ENCODE measurements around the gene OGA. TPM values are rescaled to one million over a fixed set of nuclear protein-coding genes. Genes with fewer than 3 reads are reported as not detected.

Gene OGA
- total RNA-seq, 1 donor from 2014 or later, result 125 TPM

DNA sequence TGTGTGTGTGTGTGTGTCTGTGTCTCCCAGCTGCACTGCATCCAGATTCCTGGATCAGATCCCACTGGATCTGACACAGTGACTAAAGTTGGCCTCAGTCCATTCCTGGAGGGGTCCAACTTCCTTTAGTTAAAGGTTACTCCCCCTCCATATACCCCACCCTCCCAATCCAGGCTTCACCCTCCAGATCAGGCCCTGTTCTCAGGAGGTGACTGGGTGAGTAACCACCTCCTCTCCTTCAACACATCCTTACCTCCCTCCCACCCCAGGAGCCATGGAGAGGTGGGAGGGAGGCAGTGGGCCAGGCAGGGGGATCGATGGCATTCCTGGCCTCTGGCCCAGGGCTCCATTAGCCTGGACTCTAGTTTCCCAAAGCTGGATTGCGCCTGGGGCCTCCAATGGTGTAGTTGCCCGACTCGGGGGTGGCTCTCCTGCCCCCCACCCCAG, 14.1 kb upstream of the OGA start:
- TF ChIP-seq POLR2AphosphoS5 (IDR thresholded peaks at IDR 0.05; ENCODE audit: insufficient read depth in 1 of 2, low read depth in 1 of 2) (no peak), POLR2A (IDR thresholded peaks at IDR 0.05) (no peak)
- no peaks in the 10 kb centered on the region for H3K9me3 ChIP-seq
- DNase-seq (ENCODE audit: extremely low spot score in 2 of 2), result no peak
- no peak overlapping the region for H3K4me3 ChIP-seq
- intact Hi-C loops (cut with DNase I), result no loop called here
- H3K4me1 ChIP-seq, result peaks cover 35% of the 10 kb centered on the region
- H3K27ac ChIP-seq, result no peak overlapping the region
- no peaks in the 10 kb centered on the region for H3K27me3 ChIP-seq
- H3K36me3 ChIP-seq, result no peaks in the 10 kb centered on the region

DNA sequence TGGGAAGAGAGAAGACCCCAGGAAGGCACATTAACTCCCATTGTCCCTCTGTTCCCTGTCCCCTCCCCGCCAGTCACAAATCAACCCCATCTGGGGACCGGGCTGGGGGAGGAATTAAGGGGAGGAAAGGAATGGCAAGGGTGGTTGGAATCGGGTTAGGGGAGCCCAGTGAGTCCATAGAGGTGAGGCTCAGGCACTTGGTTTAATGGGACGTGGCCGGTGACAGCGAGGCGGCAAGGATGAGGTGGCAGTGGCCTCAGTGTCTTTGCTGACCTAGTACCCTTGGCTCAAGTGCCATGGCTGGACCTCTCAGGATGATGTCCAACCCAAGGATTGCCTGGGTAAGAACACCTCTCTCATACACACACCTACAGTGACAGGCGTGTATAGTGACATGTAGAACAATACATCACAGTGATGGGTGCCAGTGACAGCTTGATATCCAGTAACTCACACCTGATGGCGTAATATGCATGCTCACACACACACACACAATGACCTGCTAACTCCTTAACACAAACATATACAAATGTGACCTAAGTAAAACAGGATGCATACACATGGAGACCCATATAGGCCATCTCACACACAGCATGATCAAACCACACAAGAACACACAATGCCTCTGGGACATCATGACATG, 13.0 kb upstream of the OGA start:
- Histone ChIP-seq H3K27me3 (no peaks in the 10 kb centered on the region), H3K36me3 (no peaks in the 10 kb centered on the region), H3K4me3 (peak overlapping the region; percentile 46 to 51), H3K27ac (peak overlapping the region; percentile 77), H3K9me3 (no peaks in the 10 kb centered on the region), H3K4me1 (peaks cover 31% of the 10 kb centered on the region)
- intact Hi-C loops (cut with DNase I), result no loop called here
- TF ChIP-seq POLR2AphosphoS5 (IDR thresholded peaks at IDR 0.05; ENCODE audit: insufficient read depth in 1 of 2, low read depth in 1 of 2) (no peak), POLR2A (IDR thresholded peaks at IDR 0.05) (no peak)
- no peak for DNase-seq (ENCODE audit: extremely low spot score in 2 of 2)

DNA sequence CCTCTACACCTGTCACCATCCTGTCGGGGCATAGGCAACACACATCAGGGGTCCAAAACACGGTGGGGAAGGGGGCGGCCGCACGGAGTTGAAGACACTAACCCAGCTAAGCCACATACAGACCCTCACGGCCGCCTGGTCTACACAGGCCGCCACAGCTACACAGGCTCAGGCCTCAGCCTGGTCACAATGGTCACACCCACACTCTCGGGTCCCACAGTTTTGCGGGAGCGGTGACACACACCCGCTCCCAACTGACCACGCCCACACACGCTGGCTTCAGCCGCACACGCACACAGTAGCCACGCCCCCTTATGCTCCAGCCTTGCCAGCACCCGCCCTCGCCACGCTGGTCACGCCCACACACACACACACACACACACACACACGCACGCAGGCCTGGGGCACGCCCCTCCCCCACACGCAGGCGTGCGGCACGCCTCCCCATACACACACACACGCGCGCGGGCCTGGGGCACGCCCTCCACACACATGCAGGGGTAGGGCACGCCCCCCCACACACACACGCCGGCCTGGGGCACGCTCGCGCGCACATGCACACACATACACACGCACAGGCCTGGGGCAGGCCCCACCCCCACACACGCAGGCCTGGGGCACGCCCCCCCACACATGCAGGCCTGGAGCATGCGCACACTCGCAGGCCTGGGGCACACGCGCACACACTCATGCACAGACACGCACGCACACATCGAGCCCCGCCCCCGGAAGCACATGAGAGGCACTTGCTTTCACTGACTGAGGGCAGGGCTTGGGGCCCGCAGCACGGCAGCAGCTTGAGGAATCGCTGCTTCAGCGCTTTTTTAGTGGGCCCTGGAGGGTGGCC, 12.3 kb upstream of the OGA start:
- H3K36me3 ChIP-seq, result no peaks in the 10 kb centered on the region
- peaks cover 25% of the 10 kb centered on the region for H3K4me1 ChIP-seq
- no peak for DNase-seq (ENCODE audit: extremely low spot score in 2 of 2)
- TF ChIP-seq, protein P1, sequence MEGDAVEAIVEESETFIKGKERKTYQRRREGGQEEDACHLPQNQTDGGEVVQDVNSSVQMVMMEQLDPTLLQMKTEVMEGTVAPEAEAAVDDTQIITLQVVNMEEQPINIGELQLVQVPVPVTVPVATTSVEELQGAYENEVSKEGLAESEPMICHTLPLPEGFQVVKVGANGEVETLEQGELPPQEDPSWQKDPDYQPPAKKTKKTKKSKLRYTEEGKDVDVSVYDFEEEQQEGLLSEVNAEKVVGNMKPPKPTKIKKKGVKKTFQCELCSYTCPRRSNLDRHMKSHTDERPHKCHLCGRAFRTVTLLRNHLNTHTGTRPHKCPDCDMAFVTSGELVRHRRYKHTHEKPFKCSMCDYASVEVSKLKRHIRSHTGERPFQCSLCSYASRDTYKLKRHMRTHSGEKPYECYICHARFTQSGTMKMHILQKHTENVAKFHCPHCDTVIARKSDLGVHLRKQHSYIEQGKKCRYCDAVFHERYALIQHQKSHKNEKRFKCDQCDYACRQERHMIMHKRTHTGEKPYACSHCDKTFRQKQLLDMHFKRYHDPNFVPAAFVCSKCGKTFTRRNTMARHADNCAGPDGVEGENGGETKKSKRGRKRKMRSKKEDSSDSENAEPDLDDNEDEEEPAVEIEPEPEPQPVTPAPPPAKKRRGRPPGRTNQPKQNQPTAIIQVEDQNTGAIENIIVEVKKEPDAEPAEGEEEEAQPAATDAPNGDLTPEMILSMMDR (IDR thresholded peaks at IDR 0.05), result no peak
- no peak for TF ChIP-seq POLR2A (IDR thresholded peaks at IDR 0.05)
- peak; percentile 63 to 69 for TF ChIP-seq POLR2AphosphoS5 (IDR thresholded peaks at IDR 0.05; ENCODE audit: insufficient read depth in 1 of 2, low read depth in 1 of 2)
- peak overlapping the region; percentile 46 to 51 for H3K4me3 ChIP-seq
- H3K27me3 ChIP-seq, result no peaks in the 10 kb centered on the region
- no peaks in the 10 kb centered on the region for H3K9me3 ChIP-seq
- intact Hi-C loops (cut with DNase I), result no loop called here
- H3K27ac ChIP-seq, result peak overlapping the region; percentile 77

DNA sequence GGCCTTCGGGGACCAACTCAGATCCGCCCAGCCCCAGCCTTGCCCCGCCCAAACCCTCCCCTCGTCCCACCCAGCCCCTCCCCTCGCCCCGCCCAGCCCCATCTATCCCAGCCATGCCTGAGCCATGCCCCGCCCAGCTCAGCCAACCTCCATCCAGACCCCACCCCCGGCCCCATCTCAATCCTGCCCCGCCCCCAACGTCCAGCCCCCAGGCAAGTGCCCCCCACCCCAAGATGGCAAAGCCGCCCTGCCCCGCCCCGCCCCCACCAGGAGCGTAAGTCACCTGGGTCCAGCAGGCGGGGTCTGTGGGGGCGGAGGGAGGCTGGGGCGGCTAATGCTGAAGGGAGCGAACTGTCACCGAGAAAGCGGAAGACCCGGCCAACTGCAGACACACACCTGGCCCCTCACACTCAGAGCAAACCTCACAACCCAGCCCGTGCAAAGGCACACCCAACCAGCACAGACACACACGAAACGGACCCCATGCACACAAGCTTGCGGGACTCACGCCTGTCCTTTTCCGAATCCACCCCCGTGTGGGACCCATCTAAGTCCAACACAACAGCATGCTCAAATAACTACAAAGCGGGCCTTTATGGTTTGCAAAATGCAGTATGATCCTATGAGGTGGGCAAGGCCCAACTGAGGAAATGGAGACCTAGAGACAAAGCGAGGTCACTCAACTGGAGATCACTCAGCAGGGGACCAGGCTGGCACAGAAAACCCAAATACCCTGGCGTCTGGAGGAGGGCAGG, 11.5 kb upstream of the OGA start:
- Histone ChIP-seq H3K27ac (peak overlapping the region; percentile 63), H3K9me3 (no peaks in the 10 kb centered on the region), H3K4me3 (peak overlapping the region; percentile 46 to 51), H3K4me1 (peaks cover 25% of the 10 kb centered on the region), H3K27me3 (no peaks in the 10 kb centered on the region), H3K36me3 (no peaks in the 10 kb centered on the region)
- TF ChIP-seq POLR2AphosphoS5 (IDR thresholded peaks at IDR 0.05; ENCODE audit: insufficient read depth in 1 of 2, low read depth in 1 of 2) (no peak), POLR2A (IDR thresholded peaks at IDR 0.05) (no peak)
- TF ChIP-seq, protein P1 (IDR thresholded peaks at IDR 0.05), result no peak
- no peak for DNase-seq (ENCODE audit: extremely low spot score in 2 of 2)
- intact Hi-C loops (cut with DNase I), result no loop called here

DNA sequence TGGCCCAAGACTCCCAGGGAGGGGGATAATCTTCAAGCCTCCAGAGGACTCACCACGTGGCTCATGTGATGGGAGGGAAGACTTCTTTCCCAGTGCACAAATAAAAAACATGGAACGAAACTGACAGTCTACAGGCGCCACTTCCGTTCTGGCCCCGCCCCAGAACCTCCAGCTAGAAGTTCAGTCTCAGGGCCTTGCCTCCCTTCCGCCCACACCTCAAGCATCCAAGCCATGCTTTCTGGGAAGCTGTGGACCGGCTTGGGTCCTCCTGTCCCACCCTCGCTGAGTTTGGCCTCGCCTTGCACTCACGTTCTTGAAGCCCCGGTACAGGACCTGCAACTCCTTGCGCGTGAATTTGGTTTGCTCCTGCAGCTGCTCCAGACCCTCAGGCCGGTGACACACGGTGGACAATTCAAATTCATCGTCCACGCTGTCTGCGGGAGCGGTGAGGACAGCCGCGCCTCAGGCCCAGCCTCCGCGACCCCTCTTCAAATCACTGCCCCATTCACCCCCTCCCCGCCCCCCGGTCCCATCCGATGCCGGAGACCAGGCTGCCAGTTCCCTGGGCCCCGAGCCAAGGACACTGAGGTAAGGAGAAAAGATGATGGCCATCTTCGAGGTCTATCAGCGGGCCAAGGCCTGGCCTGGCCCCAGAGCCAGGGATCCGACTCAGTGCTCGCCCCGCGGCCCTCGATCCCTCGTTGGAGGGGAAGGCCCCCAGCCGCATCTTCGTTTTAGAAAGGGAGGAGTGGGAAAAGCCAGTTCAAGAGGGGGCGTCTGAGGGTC, 10.7 kb upstream of the OGA start:
- no peak for TF ChIP-seq POLR2A (IDR thresholded peaks at IDR 0.05)
- TF ChIP-seq, protein P1 (IDR thresholded peaks at IDR 0.05), result no peak
- TF ChIP-seq POLR2AphosphoS5 (IDR thresholded peaks at IDR 0.05; ENCODE audit: insufficient read depth in 1 of 2, low read depth in 1 of 2), result no peak
- peak overlapping the region; percentile 46 to 51 for H3K4me3 ChIP-seq
- H3K9me3 ChIP-seq, result no peaks in the 10 kb centered on the region
- DNase-seq (ENCODE audit: extremely low spot score in 2 of 2), result no peak
- peaks cover 25% of the 10 kb centered on the region for H3K4me1 ChIP-seq
- H3K27me3 ChIP-seq, result no peaks in the 10 kb centered on the region
- peak overlapping the region; percentile 63 for H3K27ac ChIP-seq
- intact Hi-C loops (cut with DNase I), result no loop called here
- no peaks in the 10 kb centered on the region for H3K36me3 ChIP-seq
